Left ventricle myocardium inferior (tissue), 1 donor: ENCODE measurements around the gene IKBKE. TPM values are rescaled to one million over a fixed set of nuclear protein-coding genes. Genes with fewer than 3 reads are reported as not detected.

Source experiments
- DNase-seq: peaks from one replicate; pipeline ENCODE4 v3.0.0-alpha.2; 2020
- H3K27ac ChIP-seq: fragments of 200-600 bp; replicated peaks from 2 replicates; pipeline ENCODE4 v1.8.0; 2021
- H3K27me3 ChIP-seq: fragments of 200-600 bp; 2 replicates; pipeline ENCODE4 v1.8.0; 2021; ENCODE audit warnings: low read depth
- H3K36me3 ChIP-seq: fragments of 200-600 bp; 2 replicates; pipeline ENCODE4 v1.8.0; 2021
- H3K4me1 ChIP-seq: fragments of 200-600 bp; 2 replicates; pipeline ENCODE4 v1.8.0; 2021
- H3K4me3 ChIP-seq: fragments of 200-600 bp; 2 replicates; pipeline ENCODE4 v1.8.0; 2021; ENCODE audit warnings: mild to moderate bottlenecking, moderate library complexity
- H3K9me3 ChIP-seq: fragments of 200-600 bp; replicated peaks from 2 replicates; pipeline ENCODE4 v1.8.0; 2021
- intact Hi-C: fragments of 100-400 bp; cut with micrococcal nuclease; formaldehyde crosslinking; loops from one replicate; pipeline ENCODE4 v1.11.0; 2022
- microRNA-seq: library from miRNA; unstranded; fragments of <30 nt; microRNA quantifications from one replicate; pipeline ENCODE4 v1.2.0, GENCODE V29; 2020
- total RNA-seq: library from RNA; stranded (reverse); fragmentation: NEBNext Ultra II Directional; extraction: Animal tissue kit (Norgen Biotek cat#: 25700); gene quantifications from one replicate; pipeline ENCODE4 v1.2.1, GENCODE V29; 2021
- TF ChIP-seq, protein P1 (sequence below): fragments of 200-600 bp; IDR thresholded peaks from 2 replicates; pipeline ENCODE4 v1.8.0; 2021; ENCODE audit warnings: antibody characterized with exemption, mild to moderate bottlenecking, borderline replicate concordance
- donor health status: DM: no; HTN: yes; CAD: no; lungs with severe emphysema.

Gene IKBKE
- total RNA-seq, 1 donor from 2014 or later: 0.80 TPM

DNA sequence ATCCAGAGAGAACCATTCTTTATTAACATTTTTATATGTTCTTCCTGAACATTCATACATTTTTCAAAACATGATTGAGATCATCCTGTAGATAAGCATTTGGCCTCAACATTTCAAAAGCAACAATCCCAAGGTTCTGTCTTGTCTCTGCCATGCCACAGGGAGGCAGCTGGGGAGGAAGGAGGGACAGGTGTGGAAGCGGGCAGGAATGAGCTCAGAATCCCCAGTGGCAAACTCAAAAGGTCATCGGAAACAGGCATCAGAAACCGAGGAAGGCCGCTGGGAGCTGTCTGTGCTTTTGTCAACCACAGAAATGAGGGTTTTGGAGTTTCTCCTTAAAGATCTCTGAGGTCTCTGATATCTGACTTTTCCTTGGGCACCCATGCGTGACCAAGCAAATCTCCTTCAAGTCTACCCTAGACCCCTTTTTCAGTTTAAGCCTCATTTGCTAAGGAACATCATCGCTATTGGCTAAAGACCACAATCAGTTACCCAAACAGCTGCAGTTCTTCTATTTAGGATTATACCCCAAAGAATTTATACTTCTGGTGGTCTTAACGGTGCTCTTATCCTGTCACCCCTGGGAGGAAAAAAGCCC, 71.1 kb downstream of the IKBKE start:
- TF ChIP-seq, protein P1, sequence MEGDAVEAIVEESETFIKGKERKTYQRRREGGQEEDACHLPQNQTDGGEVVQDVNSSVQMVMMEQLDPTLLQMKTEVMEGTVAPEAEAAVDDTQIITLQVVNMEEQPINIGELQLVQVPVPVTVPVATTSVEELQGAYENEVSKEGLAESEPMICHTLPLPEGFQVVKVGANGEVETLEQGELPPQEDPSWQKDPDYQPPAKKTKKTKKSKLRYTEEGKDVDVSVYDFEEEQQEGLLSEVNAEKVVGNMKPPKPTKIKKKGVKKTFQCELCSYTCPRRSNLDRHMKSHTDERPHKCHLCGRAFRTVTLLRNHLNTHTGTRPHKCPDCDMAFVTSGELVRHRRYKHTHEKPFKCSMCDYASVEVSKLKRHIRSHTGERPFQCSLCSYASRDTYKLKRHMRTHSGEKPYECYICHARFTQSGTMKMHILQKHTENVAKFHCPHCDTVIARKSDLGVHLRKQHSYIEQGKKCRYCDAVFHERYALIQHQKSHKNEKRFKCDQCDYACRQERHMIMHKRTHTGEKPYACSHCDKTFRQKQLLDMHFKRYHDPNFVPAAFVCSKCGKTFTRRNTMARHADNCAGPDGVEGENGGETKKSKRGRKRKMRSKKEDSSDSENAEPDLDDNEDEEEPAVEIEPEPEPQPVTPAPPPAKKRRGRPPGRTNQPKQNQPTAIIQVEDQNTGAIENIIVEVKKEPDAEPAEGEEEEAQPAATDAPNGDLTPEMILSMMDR: no peak
- H3K27me3 ChIP-seq: no peaks in the 10 kb centered on the region
- intact Hi-C loops: no loop called here
- no peak overlapping the region for H3K4me3 ChIP-seq
- H3K27ac ChIP-seq: no peak overlapping the region
- no peaks in the 10 kb centered on the region for H3K9me3 ChIP-seq
- no peaks in the 10 kb centered on the region for H3K36me3 ChIP-seq
- H3K4me1 ChIP-seq: peaks cover 13% of the 10 kb centered on the region
- DNase-seq: no peak

DNA sequence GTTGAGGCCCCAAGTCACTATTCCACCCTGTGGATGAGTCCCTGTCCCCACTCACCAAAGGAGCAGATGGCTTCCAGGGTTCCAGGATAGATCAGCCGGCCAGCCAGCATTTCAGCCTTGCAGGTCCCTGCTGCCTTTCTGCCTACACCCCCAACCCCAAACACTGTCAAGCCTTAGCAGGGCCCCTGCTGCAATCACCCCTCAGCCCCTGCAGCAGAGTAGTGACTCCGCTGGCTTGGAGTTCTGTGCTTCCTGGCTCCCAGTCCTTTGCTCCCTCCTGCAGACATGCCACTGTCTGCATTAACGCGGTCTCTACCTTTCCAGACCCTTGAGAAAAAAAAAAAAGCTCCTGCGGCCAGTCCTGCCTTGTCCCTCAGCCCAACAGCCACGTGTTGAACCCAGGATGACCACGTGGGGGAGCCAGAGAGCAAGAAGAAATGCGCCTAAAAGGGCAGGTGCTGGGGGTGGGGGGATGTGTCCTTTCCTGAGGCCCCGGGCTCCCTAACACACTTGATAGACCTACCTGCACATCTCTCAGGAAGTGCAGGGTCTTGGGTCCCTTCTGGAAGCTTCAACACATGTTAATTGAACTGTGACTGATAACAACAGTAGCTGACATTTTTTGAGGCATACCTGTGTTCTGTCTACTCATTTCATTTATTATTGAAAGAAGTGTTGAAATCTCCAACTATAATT, 74.4 kb downstream of the IKBKE start:
- no peaks in the 10 kb centered on the region for H3K27me3 ChIP-seq
- H3K36me3 ChIP-seq: no peaks in the 10 kb centered on the region
- H3K4me1 ChIP-seq: peaks cover 11% of the 10 kb centered on the region
- H3K27ac ChIP-seq: no peak overlapping the region
- TF ChIP-seq, protein P1: peak; percentile 92
- no peaks in the 10 kb centered on the region for H3K9me3 ChIP-seq
- no peak overlapping the region for H3K4me3 ChIP-seq
- intact Hi-C loops: loop anchor here (2.0 kb wide), 1 partner anchor 38 kb away; no protein-coding TSS in a partner anchor
- DNase-seq: peak; percentile 68

DNA sequence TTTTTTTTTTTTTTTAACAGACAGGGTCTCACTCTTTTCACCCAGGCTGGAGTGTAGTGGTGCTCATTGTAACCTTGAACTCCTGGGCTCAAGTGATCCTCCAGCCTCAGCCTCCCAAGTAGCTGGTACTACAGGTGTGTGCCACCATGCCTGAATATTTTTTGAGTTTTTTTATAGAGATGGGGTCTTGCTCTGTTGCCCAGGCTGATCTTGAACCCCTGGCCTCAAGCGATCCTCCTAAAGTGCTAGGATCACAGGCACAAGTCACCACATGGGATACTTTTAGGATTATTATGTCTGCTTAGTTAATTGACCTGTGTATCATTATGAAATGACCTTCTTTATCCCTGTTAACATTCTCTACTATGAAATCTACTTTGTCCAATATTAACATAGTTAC, 75.1 kb downstream of the IKBKE start:
- H3K4me1 ChIP-seq: peaks cover 6% of the 10 kb centered on the region
- H3K4me3 ChIP-seq: no peak overlapping the region
- H3K27me3 ChIP-seq: no peaks in the 10 kb centered on the region
- TF ChIP-seq, protein P1: no peak
- H3K36me3 ChIP-seq: no peaks in the 10 kb centered on the region
- H3K27ac ChIP-seq: no peak overlapping the region
- DNase-seq: no peak
- intact Hi-C loops: loop anchor here (2.0 kb wide), 1 partner anchor 37 kb away; no protein-coding TSS in a partner anchor
- H3K9me3 ChIP-seq: no peaks in the 10 kb centered on the region

Small RNA genes within 50 kb of the gene (microRNA-seq; reads per million reads assigned to microRNA genes)
- not detected for gene MIR6769B

Other genes starting within 250 kb of the IKBKE start
- 7.8 TPM for gene RASSF5, start 37.1 kb downstream of the IKBKE start, total RNA-seq
- 29.2 TPM for gene EIF2D, start 142.0 kb downstream of the IKBKE start, total RNA-seq
- gene DYRK3, start 165.1 kb downstream of the IKBKE start, total RNA-seq: 26.6 TPM
- 215 TPM for gene MAPKAPK2, start 214.4 kb downstream of the IKBKE start, total RNA-seq